DLD1 (cell line): ENCODE results near the gene HHIPL2.

ENCODE experiments used
- in situ Hi-C: cut with HindIII; loops from 2 replicates; pipeline ENCODE4 v1.10.0; 2017; ENCODE audit warnings: low sequenced_read_pairs

Gene HHIPL2

DNA sequence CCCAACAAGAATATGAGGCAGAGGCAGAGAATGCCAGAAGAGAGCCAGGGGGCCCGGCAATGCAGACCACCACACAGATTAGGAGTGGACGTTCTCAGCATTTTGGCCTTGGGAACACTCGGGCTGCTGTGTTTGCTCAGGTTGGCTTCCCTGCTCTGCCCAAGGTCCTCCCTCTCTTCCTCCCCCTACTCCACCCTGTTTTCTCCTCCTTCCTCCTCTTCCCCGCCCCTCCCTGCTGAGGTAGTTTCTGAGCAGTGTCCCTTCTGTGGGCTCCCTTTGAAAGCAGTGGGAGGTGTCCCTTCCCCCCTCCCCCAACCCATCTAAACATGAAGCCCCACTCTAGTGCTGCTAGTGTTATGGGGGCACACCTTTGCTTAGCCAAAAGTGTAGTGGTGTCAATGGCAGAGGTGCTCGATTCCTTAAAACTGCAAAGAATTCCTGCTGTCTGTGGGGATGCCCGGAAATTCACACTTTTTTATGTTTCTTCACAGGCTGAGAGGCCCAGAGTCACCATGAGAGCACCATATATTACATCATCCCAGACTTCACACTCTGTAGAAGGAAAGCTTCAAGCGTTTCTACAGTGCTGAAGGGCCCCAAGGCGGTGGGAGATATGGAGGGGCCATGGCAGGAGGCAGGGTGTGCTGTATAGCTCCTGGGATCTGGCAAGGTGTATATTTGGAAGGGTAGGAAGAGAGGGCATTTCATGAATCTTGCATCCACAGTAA is at the start of gene HHIPL2:
TSS of gene HHIPL2 (minus strand) at position 161 of the 728 bp plus-strand sequence. CDS start at position 101, 60 bp downstream.
- in situ Hi-C loops = no loop called here

DNA sequence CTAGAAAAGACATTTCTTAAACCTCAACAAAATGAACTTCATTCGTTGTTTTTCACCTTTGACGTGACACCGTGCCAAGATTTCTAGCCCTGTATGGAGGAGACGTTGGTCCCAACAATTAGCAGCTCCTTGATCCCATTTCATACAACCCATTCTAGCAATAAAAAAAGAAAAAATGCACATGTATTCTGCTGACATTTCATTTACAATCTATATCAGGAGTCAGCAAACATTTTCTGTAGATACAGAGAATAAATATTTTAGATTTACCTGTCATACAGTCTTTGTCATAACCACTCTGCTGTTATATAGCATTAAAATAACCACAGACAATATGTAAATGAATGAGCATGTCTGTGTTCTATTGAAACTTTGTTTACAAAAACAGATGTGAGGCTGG is 48.8 kb upstream of the HHIPL2 start:
- in situ Hi-C loops = no loop called here

DNA sequence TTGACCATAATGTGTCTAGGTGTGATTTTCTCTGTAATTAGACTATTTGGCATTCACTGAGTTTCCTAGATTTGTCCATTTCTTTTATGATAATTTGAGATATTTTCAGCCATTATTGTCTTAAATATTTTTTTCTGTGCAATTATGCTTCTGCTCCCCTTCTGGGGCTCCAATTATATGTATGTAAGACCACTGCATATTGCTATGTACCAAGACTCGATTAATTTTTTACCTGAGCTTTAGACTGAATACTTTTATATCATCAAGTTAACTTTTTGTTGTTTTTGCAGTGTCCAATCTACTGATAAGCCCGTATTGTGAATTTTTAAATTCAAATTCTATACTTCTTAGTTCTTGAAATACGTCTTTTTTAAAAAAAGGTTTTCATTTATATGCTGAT is 46.9 kb upstream of the HHIPL2 start:
- in situ Hi-C loops = no loop called here

DNA sequence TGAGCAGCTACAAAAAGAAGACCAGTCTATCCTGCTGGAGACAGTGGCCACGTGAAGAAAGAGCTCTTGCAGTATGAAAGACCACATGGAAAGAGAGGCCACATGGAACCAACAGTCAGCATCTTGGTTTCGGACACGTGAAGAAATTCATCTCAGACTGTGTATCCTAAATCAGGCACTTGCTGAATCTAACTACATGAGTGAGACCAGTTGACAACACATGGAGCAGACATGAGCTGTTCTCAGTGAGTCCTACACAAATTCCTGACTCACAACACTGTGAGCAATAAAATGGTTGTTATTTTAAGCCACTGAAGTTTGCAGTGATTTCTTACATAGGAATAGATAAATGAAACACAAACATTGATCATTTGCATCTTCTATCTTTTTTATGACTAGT is 44.3 kb upstream of the HHIPL2 start:
- in situ Hi-C loops = no loop called here

DNA sequence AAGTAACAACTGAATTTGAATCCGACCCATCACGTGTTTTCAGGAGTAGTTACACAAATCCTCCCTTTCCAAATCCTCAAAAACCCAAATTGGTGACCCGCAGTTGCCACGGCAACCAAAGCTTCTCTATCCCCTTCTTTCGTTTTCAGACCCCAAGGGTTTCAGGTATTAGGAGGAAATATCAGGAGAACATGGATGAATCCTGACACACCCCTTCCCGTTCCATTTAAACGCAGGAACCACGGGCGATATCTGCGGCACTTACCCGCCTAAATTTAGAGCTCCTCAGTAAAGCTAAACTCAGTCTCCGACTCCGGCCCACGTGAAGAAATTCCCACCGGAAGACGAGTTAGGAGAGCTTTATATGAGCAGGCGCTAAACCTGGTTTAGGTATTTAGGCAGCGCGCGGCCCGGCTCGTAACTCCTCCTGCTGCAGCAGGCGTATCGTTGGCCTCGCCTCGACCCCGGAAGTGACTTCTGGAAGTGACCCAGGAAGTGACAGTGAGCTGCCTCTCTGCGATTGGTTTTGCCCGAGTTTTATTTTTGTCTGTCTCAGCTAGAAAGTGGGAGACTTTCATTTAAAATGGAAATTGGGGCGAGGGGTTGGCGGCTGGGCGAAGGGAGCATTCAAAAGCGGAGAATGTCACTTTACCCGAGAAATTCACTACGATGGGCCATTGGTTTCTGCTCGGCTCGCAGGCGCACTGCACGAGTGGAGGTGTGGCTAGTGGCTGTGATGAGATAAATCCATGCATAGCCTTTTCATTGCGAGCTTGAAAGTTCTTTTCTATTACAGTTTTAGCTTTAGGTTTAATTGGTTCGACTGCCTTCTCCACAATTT is 41.8 kb upstream of the HHIPL2 start, which contains the start of gene TAF1A:
TSS of gene TAF1A (minus strand) at position 472 of the 841 bp plus-strand sequence.
- in situ Hi-C loops = no loop called here

DNA sequence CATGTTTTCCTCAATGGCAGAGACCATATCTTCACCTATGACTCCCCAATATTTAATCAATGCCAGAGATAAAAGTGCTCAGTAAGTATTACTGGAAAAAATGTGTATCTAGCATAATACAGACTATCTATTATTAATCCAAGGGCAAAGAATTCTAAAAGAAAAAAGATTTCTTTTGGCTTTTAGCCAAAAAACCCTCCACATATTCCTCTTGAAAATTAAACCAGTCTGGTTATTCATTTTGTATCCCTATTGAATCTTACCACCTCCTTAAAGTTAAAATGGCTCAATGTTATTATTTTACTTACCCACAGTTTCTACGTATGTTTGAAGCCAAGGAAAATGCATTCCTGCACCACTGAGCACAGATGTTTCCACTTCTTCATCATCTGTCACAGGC is 40.2 kb upstream of the HHIPL2 start:
- in situ Hi-C loops = no loop called here

DNA sequence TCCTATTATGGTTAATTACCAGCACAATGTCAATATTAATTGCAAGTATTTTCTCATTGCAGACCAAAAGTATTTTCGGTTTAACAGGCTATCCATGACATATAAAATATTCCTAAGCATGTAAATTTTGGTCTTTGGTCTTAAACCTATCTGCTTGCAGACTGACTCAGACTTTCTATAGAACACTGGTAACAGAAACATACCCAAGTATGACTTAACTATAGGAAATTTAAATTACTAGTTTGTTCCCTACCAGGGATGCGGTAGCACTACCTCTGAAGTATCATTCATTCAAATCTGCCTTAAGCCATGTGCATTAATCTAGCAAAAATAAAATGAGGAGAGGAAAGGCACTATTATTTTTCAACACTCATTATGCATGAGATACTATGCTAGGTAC is 38.9 kb upstream of the HHIPL2 start:
- in situ Hi-C loops = no loop called here

DNA sequence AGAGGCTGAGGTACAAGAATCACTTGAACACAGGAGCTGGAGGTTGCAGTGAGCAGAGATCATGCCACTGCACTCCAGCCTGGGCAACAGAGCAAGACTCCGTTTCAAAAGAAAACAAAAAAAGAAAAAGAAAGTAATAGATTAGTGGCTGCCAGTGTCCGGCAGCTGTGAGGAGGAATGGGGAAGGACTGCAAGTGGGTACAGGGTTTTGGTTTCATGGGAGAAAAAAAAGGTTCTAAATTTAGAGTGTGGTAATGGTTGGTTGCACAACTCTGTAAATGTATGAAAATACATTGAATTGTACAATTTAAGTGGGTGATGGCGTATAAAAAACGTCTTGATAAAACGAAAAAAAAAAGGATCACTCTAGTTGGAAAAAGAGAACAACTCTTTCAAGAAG is 35.2 kb upstream of the HHIPL2 start:
- in situ Hi-C loops = no loop called here

DNA sequence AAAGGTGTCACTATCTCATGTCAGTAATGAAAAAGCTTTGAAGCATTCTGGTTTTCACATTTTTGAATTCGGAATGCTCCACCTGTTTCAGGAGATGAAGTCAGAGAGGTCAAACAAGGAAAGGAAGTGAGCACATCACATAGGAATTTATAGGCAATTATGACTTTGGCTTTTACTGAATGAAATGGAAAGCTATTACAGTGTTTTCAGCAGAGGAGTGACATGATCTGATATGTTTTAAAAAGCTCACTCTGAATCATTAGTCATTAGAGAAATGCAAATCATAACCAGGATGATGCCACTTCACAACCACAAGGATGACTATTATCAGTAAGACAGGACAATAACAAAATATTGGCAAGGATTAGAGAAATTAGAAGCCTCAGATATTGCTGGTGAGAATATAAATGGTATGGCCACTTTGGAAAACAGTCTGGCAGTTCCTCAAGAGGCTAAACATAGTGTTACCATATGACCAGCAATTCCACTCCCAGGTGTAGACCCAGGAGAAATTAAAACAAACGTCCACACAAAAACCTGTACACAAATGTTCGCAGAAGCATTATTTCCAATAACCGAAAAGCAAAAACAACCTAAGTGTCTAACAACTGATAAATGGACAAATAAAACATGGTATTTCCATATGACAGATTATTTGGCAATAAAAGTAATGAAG is 34.3 kb upstream of the HHIPL2 start:
- in situ Hi-C loops = no loop called here

DNA sequence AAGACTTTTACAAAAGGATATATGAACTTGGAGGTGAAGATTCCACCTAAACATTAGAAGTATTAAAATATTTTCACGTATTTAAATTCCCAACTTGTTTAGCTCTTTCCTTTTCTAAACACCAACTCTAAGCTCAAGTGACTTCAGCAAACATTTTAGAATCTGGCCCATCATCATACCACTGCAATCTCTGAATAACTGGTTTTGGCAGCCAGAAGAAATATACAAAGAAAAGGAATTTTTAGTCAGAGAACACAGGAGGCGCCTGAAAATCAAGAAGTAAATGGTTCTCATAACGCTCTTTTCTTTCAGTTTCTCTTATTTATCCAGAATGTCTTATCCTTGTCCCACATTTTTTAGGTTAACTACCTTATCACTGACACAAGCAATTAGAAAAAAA is 31.4 kb upstream of the HHIPL2 start:
- in situ Hi-C loops = no loop called here

DNA sequence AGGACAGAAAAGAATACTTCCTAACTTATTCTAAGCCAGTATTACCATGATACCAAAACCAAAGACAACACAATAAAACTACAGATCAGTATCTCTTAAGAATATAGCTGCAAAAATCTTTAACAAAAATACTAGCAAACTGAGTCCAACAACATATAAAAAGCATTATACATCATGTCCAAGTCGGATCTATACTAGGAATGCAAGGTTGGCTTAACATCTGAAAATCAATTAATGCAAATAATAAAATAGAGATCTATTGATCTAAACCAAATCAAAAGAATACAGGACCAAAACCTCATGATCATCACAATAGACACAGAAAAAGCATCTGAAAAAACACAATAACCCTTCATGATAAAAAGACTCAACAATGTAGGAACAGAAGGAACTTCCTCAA is 22.9 kb upstream of the HHIPL2 start:
- in situ Hi-C loops = no loop called here

DNA sequence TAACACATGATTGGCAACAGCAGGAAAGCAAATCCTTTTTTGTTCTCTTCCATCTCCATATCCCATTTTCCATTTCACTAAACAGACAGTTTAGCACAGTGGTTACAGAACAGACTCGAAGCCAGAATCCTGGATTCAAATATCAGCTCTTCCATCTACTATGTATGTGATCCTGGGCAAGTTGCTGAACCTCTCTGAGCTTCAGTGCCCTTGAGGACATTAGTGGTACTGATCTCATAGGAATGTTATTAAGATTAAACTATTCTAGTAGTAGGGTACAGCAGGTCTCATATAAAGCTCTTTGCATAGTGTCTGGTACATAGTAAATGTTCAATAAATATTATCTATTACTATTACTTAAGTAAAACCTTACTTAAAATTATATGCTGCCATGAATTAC is 13.8 kb upstream of the HHIPL2 start:
- in situ Hi-C loops = no loop called here

DNA sequence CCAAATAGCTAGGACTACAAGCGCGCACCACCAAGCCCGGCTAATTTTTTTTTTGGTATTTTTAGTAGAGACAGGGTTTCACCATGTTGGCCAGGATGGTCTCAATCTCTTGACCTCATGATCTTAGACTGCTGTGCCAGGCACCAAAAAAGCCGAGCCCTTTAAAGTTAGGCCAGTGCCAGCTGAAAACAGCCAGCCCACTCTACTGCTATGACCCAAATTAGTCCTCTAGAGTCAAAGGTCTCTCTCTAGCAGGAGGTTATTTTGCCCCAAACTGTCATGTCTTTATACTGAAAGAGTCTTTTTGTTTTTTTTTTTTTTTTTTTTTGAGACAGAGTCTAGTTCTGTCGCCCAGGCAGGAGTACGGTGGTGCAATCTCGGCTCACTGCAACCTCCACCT is 9.7 kb upstream of the HHIPL2 start:
- in situ Hi-C loops = no loop called here

DNA sequence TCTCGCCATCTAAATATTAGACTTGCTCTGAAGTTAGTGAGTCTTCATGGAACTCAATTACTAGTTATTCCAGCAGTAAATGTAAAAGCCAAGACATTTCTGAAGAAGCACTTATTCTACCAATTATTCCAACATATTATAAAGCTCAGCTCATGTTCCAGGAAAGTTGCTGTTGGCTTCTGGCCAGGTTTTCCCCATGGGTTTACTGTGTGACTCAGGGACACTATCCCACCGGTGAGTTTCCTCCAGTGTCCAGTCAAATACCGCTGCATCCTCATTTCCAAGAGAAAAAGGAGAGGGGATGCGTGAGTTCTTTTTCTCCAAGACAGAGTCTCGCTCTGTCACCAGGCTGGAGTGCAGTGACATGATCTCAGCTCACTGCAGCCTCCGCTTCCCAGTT is 9.2 kb upstream of the HHIPL2 start:
- in situ Hi-C loops = no loop called here

DNA sequence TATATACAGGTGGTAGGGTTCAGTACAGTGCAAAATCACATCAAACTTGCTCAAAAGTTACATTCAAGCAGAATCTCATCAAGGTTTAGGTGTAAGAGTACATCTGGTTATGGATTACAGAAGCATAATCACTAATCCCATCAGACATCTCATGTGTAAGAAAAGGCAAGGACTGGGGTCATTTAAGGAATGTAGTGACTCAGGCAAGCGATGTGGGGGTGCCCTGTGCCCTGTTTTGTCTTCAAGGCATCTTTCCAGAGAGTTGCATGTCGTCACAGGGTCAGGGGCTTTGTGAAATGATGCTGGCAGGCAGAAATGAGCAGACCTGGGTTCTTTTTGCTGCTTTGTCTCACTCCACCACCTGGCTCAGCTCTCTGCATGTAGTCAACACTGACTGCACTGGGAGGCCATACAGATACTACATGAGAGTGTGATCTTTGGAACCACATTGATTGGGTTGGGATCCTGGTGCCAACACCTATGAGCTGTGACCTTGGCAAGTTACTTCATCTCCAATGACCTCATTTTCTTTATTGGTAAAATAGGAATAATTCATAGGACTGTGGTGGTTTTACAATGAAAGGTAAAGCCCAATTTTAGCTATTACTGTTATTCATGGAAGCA is 8.2 kb upstream of the HHIPL2 start:
- in situ Hi-C loops = no loop called here

DNA sequence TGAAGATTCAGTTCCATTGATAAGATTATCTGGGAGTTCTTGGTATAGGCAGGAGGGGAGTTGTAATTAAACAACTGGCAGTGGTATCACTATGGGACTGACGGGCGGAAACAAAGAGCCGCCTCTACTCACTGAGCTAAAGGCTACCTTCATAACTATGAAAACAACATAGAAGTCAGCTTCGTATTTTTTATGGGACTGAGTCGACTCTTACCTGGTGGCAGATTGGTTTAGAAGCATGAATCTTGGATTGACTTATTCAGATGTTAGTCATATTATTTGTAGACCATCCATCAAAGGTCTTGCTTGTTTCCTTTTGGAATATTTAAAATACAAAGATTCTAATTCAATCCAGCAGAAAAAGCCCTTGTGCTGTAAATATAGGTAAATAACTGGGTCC is 6.3 kb upstream of the HHIPL2 start:
- in situ Hi-C loops = no loop called here

DNA sequence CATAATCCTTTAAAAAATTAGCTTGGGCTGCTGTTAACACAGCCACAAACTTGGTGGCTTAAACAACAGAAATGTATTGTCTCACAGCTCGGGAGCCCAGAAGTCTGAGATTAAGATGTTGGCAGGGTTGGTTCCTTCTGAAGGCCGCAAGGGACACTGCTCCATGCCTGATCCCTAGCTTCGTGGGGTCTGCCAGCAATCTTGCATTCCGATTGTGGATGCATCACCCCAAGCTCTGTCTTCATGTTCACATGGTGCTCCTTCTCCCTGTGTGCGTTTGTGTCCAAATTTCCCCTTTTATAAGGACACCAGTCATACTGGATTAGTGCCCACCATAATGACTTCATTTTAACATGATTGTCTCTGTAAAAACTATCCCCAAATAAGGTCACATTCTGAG is 5.0 kb upstream of the HHIPL2 start:
- in situ Hi-C loops = no loop called here

DNA sequence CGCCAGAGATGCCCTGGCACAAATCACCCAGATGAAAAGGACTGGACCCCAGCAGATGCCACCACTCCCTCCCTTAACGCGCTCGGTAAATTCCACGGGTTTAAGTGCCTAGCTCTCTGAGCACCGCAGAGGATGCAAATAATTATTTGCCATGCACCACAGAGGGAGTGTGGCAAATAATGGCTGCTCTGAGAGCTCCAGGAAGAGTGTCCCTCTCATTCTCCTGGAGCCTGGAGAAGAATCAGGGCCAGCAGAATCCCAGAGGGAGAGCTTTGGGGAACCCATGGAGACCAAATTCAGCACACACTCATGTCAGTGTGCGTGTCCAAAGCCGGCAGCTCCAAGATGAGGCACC is 667 bp downstream of the HHIPL2 start:
- in situ Hi-C loops = no loop called here

DNA sequence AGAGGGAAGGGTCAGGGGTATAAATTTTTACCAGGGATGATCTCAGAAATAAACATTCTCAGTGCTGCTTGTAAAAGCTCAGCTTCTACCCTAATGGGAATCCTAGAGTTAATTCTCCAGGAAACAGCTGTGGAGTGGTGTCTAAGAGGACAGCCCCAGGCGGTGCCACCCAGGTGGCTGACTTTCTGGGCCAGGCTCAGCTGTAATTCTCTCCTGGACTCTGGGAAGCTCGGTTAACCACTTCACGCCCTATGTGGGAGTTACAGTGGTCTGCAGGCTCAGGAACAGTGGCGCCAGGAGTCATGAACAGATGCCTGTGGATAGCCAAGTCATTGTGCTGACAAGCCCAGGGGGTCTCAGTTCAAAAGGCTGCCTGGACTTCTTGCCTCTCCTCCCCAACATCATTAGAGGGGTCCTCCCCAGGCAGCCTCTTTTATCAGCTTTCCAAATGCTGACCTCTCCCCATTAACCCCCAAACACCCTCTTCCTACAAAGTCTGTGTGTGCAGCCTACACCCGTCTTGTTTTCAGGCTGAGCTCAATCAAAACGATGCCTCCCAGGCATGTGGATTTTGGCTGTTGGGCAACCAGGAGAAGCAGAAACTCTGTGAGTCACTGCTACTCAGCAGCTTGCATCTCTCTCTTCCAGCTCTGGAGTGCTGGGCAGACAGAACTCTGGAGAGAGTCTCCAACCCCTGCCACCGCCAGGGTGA is 1.2 kb downstream of the HHIPL2 start:
- in situ Hi-C loops = no loop called here

DNA sequence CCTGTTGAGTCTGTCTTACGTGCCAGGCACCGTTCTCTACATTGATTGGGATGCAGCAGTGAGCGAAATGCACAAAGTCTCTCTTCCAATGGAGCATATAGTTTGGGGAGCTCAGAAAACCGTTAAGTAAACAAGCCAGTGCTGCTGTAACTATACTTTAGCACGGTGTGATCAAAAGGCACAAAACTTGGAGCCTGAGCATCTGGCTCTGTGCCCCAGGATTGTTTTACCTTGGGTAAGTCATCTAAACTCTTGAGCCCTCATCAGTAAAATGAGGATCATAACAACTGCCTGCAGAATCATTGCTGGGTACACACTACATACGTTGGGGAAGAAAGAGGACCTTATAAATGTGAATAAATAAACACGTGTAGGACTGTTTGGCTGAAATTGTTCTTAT is 1.8 kb downstream of the HHIPL2 start:
- in situ Hi-C loops = no loop called here

DNA sequence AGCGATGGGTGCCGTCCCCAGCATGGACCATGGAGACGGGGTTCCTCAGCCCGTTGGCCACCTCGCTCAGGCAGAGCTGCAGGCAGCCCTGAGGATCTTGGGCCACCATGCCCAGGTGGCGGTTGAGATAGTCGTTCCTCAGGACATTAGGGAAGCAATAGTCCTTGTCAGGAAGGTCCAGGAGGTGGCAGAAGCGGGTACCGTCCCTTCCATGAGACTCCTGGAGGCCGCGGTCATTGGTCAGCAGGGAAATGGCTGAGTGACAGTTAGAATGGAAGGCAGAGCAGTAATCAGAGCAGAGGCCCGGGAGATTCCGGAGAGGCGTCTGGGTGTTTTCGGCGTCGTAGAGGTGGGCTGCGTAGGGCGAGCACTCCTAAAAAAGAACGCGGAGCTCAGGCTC is 4.1 kb downstream of the HHIPL2 start:
- in situ Hi-C loops = no loop called here
